ENCODE results near the gene AFP. TPM values are rescaled to one million over a fixed set of nuclear protein-coding genes. Genes with fewer than 3 reads are reported as not detected.

Gene AFP
- total and polyA plus RNA-seq, 2 of the 13 experiments (the other 11 are each of a cell fraction or from before 2014, with no cell fraction given): 9,434 to 13,105 TPM

DNA sequence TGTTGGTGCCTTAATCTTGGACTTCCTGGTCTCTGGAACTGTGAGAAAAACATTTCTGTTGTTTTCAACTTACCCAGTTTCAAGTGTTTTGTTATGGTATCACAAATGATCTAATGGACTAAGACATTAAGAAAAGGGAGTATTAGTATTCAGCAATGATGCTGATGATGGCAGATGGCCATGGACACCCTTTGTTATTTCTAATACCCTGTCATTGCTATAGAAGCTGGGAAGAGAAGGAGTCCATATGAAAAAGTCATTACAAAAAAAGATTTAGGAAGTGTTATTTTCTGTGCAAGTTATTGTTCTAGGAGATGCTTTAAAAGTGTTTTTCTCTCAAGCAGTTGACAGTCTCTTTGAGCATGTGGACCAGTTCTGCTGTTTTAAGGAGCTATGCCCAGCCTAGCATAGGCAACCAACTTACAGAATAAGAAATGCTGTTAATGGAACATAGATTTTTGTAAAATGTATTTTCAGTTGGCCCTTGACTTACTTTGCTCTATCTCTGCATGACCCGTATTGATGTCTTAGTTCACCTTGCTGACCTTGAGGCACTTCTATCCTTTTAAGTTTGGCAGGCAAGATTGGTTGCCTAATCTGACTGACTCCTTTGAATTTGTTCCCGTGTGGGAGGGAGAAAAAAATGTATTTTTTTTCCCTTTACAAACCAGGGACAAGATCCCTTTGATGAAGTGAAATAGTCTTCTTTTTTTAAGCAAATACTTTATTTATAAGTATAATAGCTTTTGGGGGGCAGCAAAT, 6.0 kb upstream of the AFP start (continued):
- TF ChIP-seq, protein P1, sequence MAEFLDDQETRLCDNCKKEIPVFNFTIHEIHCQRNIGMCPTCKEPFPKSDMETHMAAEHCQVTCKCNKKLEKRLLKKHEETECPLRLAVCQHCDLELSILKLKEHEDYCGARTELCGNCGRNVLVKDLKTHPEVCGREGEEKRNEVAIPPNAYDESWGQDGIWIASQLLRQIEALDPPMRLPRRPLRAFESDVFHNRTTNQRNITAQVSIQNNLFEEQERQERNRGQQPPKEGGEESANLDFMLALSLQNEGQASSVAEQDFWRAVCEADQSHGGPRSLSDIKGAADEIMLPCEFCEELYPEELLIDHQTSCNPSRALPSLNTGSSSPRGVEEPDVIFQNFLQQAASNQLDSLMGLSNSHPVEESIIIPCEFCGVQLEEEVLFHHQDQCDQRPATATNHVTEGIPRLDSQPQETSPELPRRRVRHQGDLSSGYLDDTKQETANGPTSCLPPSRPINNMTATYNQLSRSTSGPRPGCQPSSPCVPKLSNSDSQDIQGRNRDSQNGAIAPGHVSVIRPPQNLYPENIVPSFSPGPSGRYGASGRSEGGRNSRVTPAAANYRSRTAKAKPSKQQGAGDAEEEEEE (CRISPR knock-in tag; IDR thresholded peaks at IDR 0.05; ENCODE audit: borderline replicate concordance): no peak
- TF ChIP-seq MED1 (CRISPR knock-in tag; IDR thresholded peaks at IDR 0.05): peak; percentile 96
- TF ChIP-seq ZBTB20 (CRISPR knock-in tag; IDR thresholded peaks at IDR 0.05; ENCODE audit: borderline replicate concordance, low read depth): no peak
- no peak for TF ChIP-seq TEAD2 (CRISPR knock-in tag; IDR thresholded peaks at IDR 0.05)
- no peak for TF ChIP-seq ZFAT (CRISPR knock-in tag; conservative IDR thresholded peaks at IDR 0.05)
- TF ChIP-seq ZNF720 (CRISPR knock-in tag; IDR thresholded peaks at IDR 0.05): no peak
- TF ChIP-seq, protein P2, sequence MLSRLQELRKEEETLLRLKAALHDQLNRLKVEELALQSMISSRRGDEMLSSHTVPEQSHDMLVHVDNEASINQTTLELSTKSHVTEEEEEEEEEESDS (CRISPR knock-in tag; IDR thresholded peaks at IDR 0.05; ENCODE audit: borderline replicate concordance): no peak
- no peak for TF ChIP-seq LCORL (IDR thresholded peaks at IDR 0.05)
- TF ChIP-seq LCORL (CRISPR knock-in tag; IDR thresholded peaks at IDR 0.05): 0 out of 2 replicates have a peak, but pooled peaks have one; percentile 27
- TF ChIP-seq GPN1 (CRISPR knock-in tag; IDR thresholded peaks at IDR 0.05; ENCODE audit: borderline replicate concordance): no peak
- TF ChIP-seq, protein P3, sequence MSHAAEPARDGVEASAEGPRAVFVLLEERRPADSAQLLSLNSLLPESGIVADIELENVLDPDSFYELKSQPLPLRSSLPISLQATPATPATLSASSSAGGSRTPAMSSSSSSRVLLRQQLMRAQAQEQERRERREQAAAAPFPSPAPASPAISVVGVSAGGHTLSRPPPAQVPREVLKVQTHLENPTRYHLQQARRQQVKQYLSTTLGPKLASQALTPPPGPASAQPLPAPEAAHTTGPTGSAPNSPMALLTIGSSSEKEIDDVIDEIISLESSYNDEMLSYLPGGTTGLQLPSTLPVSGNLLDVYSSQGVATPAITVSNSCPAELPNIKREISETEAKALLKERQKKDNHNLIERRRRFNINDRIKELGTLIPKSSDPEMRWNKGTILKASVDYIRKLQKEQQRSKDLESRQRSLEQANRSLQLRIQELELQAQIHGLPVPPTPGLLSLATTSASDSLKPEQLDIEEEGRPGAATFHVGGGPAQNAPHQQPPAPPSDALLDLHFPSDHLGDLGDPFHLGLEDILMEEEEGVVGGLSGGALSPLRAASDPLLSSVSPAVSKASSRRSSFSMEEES (CRISPR knock-in tag; IDR thresholded peaks at IDR 0.05): peak; percentile 48; the same call in 1 of the 2 replicates
- TF ChIP-seq, protein P4, sequence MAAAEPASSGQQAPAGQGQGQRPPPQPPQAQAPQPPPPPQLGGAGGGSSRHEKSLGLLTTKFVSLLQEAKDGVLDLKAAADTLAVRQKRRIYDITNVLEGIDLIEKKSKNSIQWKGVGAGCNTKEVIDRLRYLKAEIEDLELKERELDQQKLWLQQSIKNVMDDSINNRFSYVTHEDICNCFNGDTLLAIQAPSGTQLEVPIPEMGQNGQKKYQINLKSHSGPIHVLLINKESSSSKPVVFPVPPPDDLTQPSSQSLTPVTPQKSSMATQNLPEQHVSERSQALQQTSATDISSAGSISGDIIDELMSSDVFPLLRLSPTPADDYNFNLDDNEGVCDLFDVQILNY (CRISPR knock-in tag; conservative IDR thresholded peaks at IDR 0.05): no peak
- TF ChIP-seq, protein P5, sequence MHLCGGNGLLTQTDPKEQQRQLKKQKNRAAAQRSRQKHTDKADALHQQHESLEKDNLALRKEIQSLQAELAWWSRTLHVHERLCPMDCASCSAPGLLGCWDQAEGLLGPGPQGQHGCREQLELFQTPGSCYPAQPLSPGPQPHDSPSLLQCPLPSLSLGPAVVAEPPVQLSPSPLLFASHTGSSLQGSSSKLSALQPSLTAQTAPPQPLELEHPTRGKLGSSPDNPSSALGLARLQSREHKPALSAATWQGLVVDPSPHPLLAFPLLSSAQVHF (CRISPR knock-in tag; IDR thresholded peaks at IDR 0.05): no peak
- peak; percentile 97 for TF ChIP-seq MED13 (CRISPR knock-in tag; IDR thresholded peaks at IDR 0.05)
- TF ChIP-seq, protein P6, sequence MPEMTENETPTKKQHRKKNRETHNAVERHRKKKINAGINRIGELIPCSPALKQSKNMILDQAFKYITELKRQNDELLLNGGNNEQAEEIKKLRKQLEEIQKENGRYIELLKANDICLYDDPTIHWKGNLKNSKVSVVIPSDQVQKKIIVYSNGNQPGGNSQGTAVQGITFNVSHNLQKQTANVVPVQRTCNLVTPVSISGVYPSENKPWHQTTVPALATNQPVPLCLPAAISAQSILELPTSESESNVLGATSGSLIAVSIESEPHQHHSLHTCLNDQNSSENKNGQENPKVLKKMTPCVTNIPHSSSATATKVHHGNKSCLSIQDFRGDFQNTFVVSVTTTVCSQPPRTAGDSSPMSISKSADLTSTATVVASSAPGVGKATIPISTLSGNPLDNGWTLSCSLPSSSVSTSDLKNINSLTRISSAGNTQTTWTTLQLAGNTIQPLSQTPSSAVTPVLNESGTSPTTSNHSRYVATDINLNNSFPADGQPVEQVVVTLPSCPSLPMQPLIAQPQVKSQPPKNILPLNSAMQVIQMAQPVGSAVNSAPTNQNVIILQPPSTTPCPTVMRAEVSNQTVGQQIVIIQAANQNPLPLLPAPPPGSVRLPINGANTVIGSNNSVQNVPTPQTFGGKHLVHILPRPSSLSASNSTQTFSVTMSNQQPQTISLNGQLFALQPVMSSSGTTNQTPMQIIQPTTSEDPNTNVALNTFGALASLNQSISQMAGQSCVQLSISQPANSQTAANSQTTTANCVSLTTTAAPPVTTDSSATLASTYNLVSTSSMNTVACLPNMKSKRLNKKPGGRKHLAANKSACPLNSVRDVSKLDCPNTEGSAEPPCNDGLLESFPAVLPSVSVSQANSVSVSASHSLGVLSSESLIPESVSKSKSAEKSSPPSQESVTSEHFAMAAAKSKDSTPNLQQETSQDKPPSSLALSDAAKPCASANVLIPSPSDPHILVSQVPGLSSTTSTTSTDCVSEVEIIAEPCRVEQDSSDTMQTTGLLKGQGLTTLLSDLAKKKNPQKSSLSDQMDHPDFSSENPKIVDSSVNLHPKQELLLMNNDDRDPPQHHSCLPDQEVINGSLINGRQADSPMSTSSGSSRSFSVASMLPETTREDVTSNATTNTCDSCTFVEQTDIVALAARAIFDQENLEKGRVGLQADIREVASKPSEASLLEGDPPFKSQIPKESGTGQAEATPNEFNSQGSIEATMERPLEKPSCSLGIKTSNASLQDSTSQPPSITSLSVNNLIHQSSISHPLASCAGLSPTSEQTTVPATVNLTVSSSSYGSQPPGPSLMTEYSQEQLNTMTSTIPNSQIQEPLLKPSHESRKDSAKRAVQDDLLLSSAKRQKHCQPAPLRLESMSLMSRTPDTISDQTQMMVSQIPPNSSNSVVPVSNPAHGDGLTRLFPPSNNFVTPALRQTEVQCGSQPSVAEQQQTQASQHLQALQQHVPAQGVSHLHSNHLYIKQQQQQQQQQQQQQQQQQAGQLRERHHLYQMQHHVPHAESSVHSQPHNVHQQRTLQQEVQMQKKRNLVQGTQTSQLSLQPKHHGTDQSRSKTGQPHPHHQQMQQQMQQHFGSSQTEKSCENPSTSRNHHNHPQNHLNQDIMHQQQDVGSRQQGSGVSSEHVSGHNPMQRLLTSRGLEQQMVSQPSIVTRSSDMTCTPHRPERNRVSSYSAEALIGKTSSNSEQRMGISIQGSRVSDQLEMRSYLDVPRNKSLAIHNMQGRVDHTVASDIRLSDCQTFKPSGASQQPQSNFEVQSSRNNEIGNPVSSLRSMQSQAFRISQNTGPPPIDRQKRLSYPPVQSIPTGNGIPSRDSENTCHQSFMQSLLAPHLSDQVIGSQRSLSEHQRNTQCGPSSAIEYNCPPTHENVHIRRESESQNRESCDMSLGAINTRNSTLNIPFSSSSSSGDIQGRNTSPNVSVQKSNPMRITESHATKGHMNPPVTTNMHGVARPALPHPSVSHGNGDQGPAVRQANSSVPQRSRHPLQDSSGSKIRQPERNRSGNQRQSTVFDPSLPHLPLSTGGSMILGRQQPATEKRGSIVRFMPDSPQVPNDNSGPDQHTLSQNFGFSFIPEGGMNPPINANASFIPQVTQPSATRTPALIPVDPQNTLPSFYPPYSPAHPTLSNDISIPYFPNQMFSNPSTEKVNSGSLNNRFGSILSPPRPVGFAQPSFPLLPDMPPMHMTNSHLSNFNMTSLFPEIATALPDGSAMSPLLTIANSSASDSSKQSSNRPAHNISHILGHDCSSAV (CRISPR knock-in tag; IDR thresholded peaks at IDR 0.05; ENCODE audit: borderline replicate concordance): no peak
